ENCODE results near the gene NDUFB4.

NDUFB4 gene

DNA sequence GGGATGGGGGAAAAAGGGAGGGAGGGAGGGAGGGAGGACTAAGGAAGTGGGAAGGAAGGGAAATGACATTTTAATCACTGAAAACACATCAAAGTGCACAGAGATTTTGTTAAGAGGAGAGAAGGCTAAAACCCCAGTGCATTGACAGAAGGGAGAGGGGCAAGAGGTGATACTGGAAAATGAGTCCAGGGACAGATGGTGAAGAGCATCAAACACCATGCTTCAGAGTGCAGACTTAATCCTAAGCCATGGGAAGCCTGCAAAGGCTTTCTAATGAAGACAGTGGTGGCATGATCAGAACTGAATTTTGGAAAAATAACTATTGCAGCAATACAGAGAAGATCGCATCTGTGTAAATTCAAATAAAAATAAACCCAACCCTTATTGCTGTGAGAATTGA is 44.1 kb downstream of the NDUFB4 start:
- no peak for DNase-seq

DNA sequence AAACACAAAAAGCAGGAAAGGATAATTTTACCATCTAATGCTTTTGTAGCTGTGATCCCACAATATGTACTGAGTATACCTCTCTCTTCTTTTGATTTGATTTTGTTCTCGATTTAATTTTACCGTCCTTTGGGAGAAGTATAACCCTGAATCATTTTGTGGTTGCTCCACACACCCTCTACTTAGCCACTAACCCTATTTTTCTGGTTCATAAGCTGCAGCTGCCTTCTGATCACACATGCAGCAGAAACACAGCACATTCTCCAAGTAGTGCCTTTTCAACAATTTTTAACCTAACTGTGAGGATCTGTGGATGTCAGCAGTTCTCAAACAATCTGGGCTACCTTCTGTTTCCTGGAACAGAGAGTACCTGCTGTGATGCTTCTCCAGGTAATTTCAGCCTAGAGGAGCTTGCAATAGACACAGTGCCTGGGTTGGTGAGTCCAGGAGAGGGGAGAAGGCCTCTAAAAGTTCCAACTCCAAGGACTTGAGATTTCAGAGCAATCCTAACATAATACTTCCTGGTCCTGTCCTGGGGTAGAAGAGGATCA is 45.6 kb downstream of the NDUFB4 start:
- no peak for DNase-seq

DNA sequence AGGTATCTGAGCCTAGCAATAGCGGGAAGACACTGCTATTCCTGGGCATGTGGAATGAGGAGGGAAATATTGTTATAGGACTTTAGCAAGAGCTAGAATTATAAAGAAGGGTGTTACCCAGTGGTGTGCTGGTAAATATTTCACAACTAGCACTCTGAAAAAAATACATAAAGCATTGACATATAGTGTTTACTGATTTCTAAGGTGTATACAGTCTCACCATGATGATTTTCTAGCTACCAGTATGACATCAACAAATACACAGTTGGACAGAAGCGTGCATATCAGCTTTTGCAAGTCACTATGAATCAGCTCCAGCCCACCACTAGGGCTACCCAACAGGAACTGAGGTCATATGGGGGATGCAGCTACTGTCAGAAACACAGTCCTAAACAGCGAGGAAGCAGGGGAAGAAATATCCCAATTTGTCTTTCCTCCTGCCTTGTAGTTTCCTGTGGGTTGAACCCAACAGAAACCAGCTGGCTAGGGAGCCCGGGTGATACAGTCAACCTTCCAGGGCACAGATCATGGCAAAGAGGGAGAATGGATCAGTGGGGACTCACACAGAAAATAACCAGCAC is 46.3 kb downstream of the NDUFB4 start:
- no peak for DNase-seq

DNA sequence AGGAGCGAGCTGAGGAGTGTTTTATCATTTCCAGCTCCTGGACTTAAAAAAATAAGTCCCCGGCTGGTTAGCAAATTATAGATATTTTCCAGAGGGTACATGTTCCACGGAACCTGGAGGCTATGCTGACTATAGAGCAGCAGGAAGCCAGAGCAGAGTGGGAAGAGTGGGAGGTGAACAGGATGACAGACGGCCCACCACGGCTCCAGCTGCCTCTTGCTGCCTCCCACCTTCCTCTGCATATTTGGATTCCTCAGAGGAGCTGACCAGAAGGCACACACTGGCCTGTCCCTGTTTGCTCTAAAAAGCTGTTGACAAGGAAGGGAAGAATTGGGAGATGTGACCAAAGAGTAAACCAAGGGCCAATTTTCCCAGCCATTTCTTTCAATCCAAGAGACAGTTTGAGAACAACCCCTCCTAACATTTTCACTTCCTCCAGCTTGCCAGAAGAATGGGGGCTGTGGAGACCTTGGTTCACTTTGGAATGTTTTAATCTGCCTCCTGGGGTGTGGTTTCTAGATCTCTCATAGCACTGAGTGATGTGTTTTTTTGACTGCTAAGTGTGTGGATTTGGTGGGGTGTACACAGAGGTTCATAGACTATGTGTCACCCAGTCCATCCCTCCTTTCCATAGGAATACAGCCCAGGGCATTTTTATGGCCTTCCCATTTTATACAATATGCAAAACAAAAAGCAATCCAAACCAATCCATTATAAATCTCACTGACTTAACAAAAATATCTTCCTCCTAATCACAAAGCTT is 49.1 kb downstream of the NDUFB4 start:
- DNase-seq, result no peak

DNA sequence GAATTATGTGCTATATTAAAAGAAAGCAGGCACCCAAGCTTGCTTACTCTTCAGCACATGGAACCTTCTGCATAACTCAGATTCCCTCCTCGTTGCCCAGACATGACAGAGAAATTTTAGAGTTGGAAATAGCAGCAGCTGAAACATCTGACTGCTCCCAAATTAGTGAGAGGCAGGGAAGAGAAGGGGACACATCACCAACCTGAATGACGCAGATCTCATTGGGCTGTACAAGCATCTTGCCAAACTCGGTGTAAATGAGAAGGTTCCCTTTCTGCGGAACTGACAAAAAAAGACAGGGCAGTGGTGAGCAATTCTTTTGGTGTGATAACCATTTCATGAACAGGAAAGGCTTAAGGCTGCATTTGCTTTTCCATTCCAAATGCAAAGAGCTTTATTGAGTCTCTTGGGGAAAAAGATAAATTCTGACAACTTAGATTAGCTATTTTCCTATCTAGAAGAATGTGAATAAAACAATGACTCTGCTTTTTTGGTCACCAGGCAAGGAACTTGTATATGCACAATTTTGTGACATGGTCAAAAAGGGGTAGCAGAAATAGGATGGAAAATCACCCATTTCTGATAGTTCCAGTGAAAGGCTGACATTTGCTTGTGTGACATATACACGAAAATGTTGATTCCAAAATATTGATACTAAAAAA is 50.8 kb downstream of the NDUFB4 start:
- DNase-seq, result no peak

DNA sequence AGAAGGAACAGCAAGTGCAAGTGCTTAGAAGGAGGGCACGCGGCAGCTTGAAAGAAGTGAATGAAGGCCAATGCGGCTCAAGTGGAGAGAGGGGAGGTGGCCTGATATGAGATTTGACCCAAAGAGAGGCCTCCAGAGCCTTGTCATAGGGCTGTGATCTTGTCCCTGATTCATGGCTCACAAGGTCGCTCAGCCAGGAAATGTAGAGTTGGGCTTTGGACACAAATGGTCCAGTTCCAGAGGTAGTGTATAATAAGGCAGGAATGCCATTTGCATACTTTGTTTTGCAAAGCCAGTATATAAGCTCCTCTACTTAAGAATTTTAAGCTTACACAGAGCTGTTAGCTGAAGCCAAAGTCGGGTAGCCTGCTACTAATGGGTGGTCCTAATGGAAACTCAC is 52.2 kb downstream of the NDUFB4 start:
- DNase-seq, result no peak

DNA sequence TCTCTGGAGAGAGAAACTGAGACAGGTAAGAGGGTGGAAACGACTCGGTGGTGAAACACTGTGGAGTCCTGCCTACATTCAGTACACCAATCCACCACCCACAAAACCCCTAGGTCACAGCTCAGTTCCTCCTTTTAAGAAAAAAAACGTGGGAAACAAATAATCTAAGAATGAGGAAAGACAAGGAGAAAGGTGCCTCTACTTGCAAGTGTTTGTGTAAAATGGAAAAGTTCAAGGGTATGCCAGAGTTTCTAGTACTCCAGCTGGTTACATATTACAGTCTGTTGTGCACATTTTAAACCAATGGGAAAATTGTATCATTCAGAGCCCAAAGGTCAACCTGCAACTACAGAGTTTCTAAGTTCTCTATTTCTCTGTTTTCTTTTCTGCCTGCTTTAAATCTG is 53.7 kb downstream of the NDUFB4 start:
- DNase-seq, result no peak

DNA sequence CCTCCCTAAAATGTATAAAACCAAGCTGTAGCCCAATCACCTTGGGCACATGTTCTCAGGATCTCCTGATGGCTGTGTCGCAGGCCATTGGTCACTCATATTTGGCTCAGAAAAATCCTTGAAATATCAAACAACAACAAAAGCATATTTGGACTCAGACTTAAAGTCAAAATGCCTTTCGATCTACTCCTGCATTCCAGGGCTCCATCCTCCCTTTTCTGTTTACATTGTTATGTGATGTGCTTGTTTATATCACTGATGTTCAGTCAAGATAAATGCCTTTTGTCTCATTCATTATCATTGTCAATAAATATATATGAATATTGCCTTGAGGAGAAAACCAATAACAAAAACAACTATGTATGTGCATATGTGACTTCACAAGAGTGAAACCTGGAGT is 54.2 kb downstream of the NDUFB4 start:
- no peak for DNase-seq
